CD4-positive, alpha-beta T cell (primary cell): ENCODE measurements around the gene PNMT. TPM values are rescaled to one million over a fixed set of nuclear protein-coding genes. Genes with fewer than 3 reads are reported as not detected.

Source experiments
- ATAC-seq: fragments of 200-7000 bp; cut with Tn5 transposase; one replicate; pipeline ENCODE4 v1.10.0; 2022; ENCODE audit warnings: mild to moderate bottlenecking; ENCODE audit not compliant: poor library complexity
- CTCF ChIA-PET: fragments of 350-600 bp; sonication (Branson Sonifier 250); formaldehyde crosslinking; loops from one replicate; lab custom pipeline; 2021; ENCODE audit warnings: antibody characterized with exemption, inconsistent platforms; lab: Charles Lee
- POLR2A ChIA-PET: fragments of 350-600 bp; sonication (Branson Sonifier 250); formaldehyde crosslinking; loops from one replicate; lab custom pipeline; 2021; ENCODE audit warnings: antibody characterized with exemption, inconsistent platforms; lab: Charles Lee
- DNase-seq, 14 experiments: peaks; one replicate each; pipeline ENCODE4 v3.0.0-alpha.2; 2013 to 2020; ENCODE audit warnings: mixed read lengths in 2 of 14
- H3K27ac ChIP-seq, 2 donors: one replicate each; pipeline versions ENCODE4 v1.5.1 to v1.7.0; 2013; ENCODE audit warnings: low read length in 2 of 2, low read depth in 1 of 2, mild to moderate bottlenecking in 1 of 2
- H3K27me3 ChIP-seq, 2 experiments: 1 replicate in 1 of 2; 2 replicates in 1 of 2; pipeline versions ENCODE4 v1.6.1 to v1.7.0; 2013; ENCODE audit warnings: low read length in 2 of 2, control low read depth in 1 of 2, mild to moderate bottlenecking in 1 of 2, moderate library complexity in 1 of 2; ENCODE audit not compliant: insufficient read depth in 2 of 2, control insufficient read depth in 1 of 2
- H3K36me3 ChIP-seq: one replicate; pipeline ENCODE4 v1.6.1; 2013; ENCODE audit warnings: low read length, control low read depth; ENCODE audit not compliant: insufficient read depth
- H3K4me1 ChIP-seq: one replicate; pipeline ENCODE4 v1.6.1; 2013; ENCODE audit warnings: low read length, control low read depth; ENCODE audit not compliant: insufficient read depth
- H3K4me3 ChIP-seq: one replicate; pipeline ENCODE4 v1.5.1; 2013; ENCODE audit warnings: mild to moderate bottlenecking, low read length, moderate library complexity
- H3K9me3 ChIP-seq, 2 experiments: 1 replicate in 1 of 2; 2 replicates in 1 of 2; pipeline versions ENCODE4 v1.6.1 to v1.7.0; 2013; ENCODE audit warnings: low read length in 2 of 2, mild to moderate bottlenecking in 2 of 2, control low read depth in 1 of 2, moderate library complexity in 1 of 2; ENCODE audit not compliant: control insufficient read depth in 1 of 2, insufficient read depth in 1 of 2
- H3K27ac Mint-ChIP-seq: one replicate; pipeline ENCODE4 v1.8.0; 2020; ENCODE audit warnings: mixed read lengths
- H3K27me3 Mint-ChIP-seq: one replicate; pipeline ENCODE4 v1.8.0; 2021; ENCODE audit warnings: mixed read lengths
- H3K36me3 Mint-ChIP-seq: one replicate; pipeline ENCODE4 v1.8.0; 2021; ENCODE audit warnings: low read depth, mixed read lengths
- H3K4me1 Mint-ChIP-seq: one replicate; pipeline ENCODE4 v1.8.0; 2021; ENCODE audit warnings: low read depth, mixed read lengths
- H3K4me3 Mint-ChIP-seq: one replicate; pipeline ENCODE4 v1.8.0; 2020; ENCODE audit warnings: mild to moderate bottlenecking, mixed read lengths
- H3K9me3 Mint-ChIP-seq: one replicate; pipeline ENCODE4 v1.8.0; 2020; ENCODE audit warnings: mixed read lengths
- intact Hi-C, 2 experiments: fragments of 100-400 bp; cut with DNase I in 1 of 2; cut with micrococcal nuclease in 1 of 2; formaldehyde crosslinking; loops; one replicate each; pipeline versions ENCODE4 v1.15.1 to v1.9.0; 2023 to 2025; cut with DNase I, micrococcal nuclease
- total RNA-seq, 174 experiments: library from RNA in 2 of 174; stranded (reverse) in 2 of 174; gene quantifications; one replicate each; pipeline ENCODE4 v1.2.3 and lab custom pipeline; 2021 to 2026
- TF ChIP-seq, protein P1 (sequence below): fragments of 200-600 bp; IDR thresholded peaks from one replicate; pipeline ENCODE4 v1.8.0; 2022; ENCODE audit warnings: antibody characterized with exemption, mild to moderate bottlenecking

Gene PNMT
- total RNA-seq, 2 experiments from 2014 or later: 0.47 TPM; not detected in 1

DNA sequence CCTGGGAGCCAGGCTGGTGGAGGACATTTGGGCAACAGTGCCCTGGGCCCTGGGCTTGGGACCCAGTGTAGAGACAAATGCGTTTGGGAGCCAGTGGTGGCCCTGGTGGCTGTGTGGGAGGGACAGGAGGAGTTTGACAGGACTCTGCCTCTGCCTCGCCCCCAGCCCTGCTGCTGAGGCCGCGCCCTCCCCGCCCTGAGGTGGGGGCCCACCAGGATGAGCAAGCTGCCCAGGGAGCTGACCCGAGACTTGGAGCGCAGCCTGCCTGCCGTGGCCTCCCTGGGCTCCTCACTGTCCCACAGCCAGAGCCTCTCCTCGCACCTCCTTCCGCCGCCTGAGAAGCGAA, 15.0 kb upstream of the PNMT start:
- ATAC-seq: no peak
- H3K36me3 Mint-ChIP-seq: peaks cover 42% of the 10 kb centered on the region
- ChIA-PET POLR2A (interaction anchor here (1.1 to 2.7 kb wide), 4 partner anchors 15 to 35 kb away, joined by 5 to 8 read pairs (median 6); partner anchors contain the start of gene PNMT), CTCF (interaction anchor here (0.9 to 2.8 kb wide), 20 partner anchors 8 to 328 kb away, joined by 3 to 66 read pairs (median 5); partner anchors contain the start of genes IKZF3, PGAP3, PNMT and PSMD3)
- no peak overlapping the region for H3K4me3 Mint-ChIP-seq
- no peak overlapping the region for H3K4me3 ChIP-seq
- H3K9me3 Mint-ChIP-seq: no peaks in the 10 kb centered on the region
- no peak overlapping the region for H3K27ac ChIP-seq
- H3K27me3 ChIP-seq: no peaks in the 10 kb centered on the region
- peaks cover 38% of the 10 kb centered on the region for H3K36me3 ChIP-seq
- no peak for DNase-seq
- H3K27ac Mint-ChIP-seq: no peak overlapping the region
- no peaks in the 10 kb centered on the region for H3K27me3 Mint-ChIP-seq
- H3K4me1 ChIP-seq: peaks cover 25% of the 10 kb centered on the region
- TF ChIP-seq, protein P1, sequence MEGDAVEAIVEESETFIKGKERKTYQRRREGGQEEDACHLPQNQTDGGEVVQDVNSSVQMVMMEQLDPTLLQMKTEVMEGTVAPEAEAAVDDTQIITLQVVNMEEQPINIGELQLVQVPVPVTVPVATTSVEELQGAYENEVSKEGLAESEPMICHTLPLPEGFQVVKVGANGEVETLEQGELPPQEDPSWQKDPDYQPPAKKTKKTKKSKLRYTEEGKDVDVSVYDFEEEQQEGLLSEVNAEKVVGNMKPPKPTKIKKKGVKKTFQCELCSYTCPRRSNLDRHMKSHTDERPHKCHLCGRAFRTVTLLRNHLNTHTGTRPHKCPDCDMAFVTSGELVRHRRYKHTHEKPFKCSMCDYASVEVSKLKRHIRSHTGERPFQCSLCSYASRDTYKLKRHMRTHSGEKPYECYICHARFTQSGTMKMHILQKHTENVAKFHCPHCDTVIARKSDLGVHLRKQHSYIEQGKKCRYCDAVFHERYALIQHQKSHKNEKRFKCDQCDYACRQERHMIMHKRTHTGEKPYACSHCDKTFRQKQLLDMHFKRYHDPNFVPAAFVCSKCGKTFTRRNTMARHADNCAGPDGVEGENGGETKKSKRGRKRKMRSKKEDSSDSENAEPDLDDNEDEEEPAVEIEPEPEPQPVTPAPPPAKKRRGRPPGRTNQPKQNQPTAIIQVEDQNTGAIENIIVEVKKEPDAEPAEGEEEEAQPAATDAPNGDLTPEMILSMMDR: no peak
- intact Hi-C loops: loop anchor here in 1 of 2 experiments (1.0 kb wide), 1 partner anchor 31 kb away; no protein-coding TSS in a partner anchor
- H3K9me3 ChIP-seq: no peaks in the 10 kb centered on the region
- H3K4me1 Mint-ChIP-seq: peaks cover 56% of the 10 kb centered on the region

DNA sequence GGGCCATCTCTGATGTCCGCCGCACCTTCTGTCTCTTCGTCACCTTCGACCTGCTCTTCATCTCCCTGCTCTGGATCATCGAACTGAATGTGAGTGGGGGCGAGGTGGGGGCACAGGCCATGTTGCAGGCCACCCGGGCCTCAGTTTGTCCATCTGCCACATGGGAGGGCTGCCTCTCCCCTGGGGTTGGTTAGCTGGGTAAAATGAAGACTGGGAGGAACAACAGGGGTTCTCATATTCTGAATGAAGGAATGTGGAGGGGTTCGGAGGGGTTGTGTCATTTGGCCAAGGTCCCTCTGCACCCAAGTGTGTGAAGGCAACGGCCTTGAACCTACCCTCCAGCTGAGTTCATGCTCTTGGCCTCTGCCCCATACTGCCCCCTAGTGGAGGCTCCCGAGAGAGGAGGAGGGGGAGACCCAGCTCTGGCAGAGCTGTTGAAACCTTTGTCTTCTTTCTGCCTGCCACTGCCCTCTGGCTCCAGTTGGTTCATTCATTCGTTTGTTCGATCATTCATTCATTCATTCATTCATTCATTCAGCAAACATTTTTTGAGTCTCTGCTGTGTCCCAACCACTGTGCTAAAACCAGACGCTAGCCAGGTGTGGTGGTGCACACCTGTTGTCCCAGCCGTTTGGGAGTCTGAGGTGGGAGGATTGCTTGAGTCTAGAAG, 14.5 kb upstream of the PNMT start:
- Histone ChIP-seq H3K9me3 (no peaks in the 10 kb centered on the region), H3K4me1 (peaks cover 28% of the 10 kb centered on the region), H3K27me3 (no peaks in the 10 kb centered on the region), H3K4me3 (no peak overlapping the region), H3K27ac (no peak overlapping the region), H3K36me3 (peaks cover 39% of the 10 kb centered on the region)
- DNase-seq (peak; percentile 70 to 87 (median 77)), ATAC-seq (peak; percentile 84)
- POLR2A ChIA-PET: interaction anchor here (1.1 to 2.7 kb wide), 5 partner anchors 15 to 77 kb away, joined by 5 to 8 read pairs (median 6); partner anchors contain the start of genes MIEN1 and PNMT
- H3K4me3 Mint-ChIP-seq: no peak overlapping the region
- intact Hi-C loops: loop anchor here in 1 of 2 experiments (1.0 kb wide), 1 partner anchor 31 kb away; no protein-coding TSS in a partner anchor
- H3K27me3 Mint-ChIP-seq: no peaks in the 10 kb centered on the region
- no peaks in the 10 kb centered on the region for H3K9me3 Mint-ChIP-seq
- CTCF ChIA-PET: interaction anchor here (0.6 to 2.8 kb wide), 25 partner anchors 9 to 327 kb away, joined by 3 to 66 read pairs (median 5); partner anchors contain the start of genes IKZF3, MIEN1, PGAP3 and PNMT
- TF ChIP-seq, protein P1: peak; percentile 97
- peak overlapping the region; percentile 70 for H3K27ac Mint-ChIP-seq
- peaks cover 47% of the 10 kb centered on the region for H3K36me3 Mint-ChIP-seq
- H3K4me1 Mint-ChIP-seq: peaks cover 61% of the 10 kb centered on the region

DNA sequence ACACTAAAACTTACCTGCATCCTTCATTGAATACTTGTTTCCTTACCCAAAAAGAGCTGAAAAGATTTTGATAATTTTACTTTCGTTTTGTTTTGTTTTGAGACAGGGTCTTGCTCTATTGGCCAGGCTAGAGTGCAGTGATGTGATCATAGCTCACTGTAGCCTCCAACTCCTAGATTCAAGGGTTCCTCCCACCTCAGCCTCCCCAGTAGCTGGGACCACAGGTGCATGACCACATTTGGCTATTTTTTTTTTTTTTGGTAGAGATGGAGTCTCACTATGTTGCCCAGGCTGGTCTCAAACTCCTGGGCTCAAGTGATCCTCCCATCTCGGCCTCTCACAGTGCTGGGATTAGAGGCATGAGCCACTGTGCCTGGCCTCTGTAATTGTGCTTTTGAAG, 13.1 kb upstream of the PNMT start:
- CTCF ChIA-PET: interaction anchor here (1.2 to 2.8 kb wide), 4 partner anchors 10 to 33 kb away, joined by 3 to 66 read pairs (median 19); partner anchors contain the start of genes PNMT, STARD3 and TCAP
- H3K4me3 ChIP-seq: no peak overlapping the region
- H3K4me1 ChIP-seq: peaks cover 38% of the 10 kb centered on the region
- POLR2A ChIA-PET: interaction anchor here (0.7 to 2.7 kb wide), 7 partner anchors 12 to 325 kb away, joined by 3 to 8 read pairs (median 4); partner anchors contain the start of genes IKZF3, MIEN1, PNMT and PSMD3
- DNase-seq (no peak), ATAC-seq (no peak)
- Mint-ChIP-seq H3K9me3 (no peaks in the 10 kb centered on the region), H3K27ac (peak overlapping the region; percentile 75), H3K36me3 (peaks cover 52% of the 10 kb centered on the region), H3K27me3 (no peaks in the 10 kb centered on the region), H3K4me3 (no peak overlapping the region), H3K4me1 (peaks cover 62% of the 10 kb centered on the region)
- H3K36me3 ChIP-seq: peaks cover 50% of the 10 kb centered on the region
- intact Hi-C loops: no loop called here
- no peaks in the 10 kb centered on the region for H3K9me3 ChIP-seq
- no peaks in the 10 kb centered on the region for H3K27me3 ChIP-seq
- no peak overlapping the region for H3K27ac ChIP-seq
- TF ChIP-seq, protein P1: no peak
